ENCODE measurements around the gene ERI3.

- no peak for TF ChIP-seq CTCF (IDR thresholded peaks at IDR 0.05 in 2 of 3, conservative IDR thresholded peaks at IDR 0.05 in 1 of 3; ENCODE audit: borderline replicate concordance in 1 of 3, insufficient read depth in 1 of 3, low read depth in 2 of 3, low read length in 2 of 3)
- TF ChIP-seq POLR2A (IDR thresholded peaks at IDR 0.05; ENCODE audit: borderline replicate concordance, extremely low read depth, insufficient read depth, insufficient read length) = no peak
- TF ChIP-seq ELF1 (IDR thresholded peaks at IDR 0.05; ENCODE audit: borderline replicate concordance, low read depth) = no peak
- no peak for TF ChIP-seq POLR2AphosphoS5 (IDR thresholded peaks at IDR 0.05; ENCODE audit: low read depth, low read length)
Observed at GRCh38 chr1:44346878-44347277, 8.2 kb downstream of the ERI3 start.

Data from HCT116 (cell line).